Smooth muscle cell (in vitro differentiated cells): ENCODE results near the gene ANKRD34A. TPM values are rescaled to one million over a fixed set of nuclear protein-coding genes. Genes with fewer than 3 reads are reported as not detected.
"Not testable (repeated sequence)": the region's sequence is repeated elsewhere in the genome, so short reads cannot be mapped to it uniquely, and the experiment has no call there.

Source experiments
- DNase-seq: peaks from one replicate; lab custom pipeline; 2025; ENCODE audit not compliant: unreplicated experiment; lab: John Stamatoyannopoulos, UW
- H2AFZ ChIP-seq: fragments of 200-600 bp; sonication (generic); 2 replicates; pipeline ENCODE4 v1.6.0; 2016; ENCODE audit warnings: antibody characterized with exemption, low read depth, mild to moderate bottlenecking
- H3F3A ChIP-seq: fragments of 200-600 bp; sonication (generic); 2 replicates; pipeline ENCODE4 v1.6.0; 2017; ENCODE audit warnings: antibody characterized with exemption, low read depth
- H3K27ac ChIP-seq: fragments of 200-600 bp; sonication (generic); 2 replicates; pipeline ENCODE4 v1.5.1; 2016; ENCODE audit warnings: low read depth, mild to moderate bottlenecking
- H3K27me3 ChIP-seq: fragments of 200-600 bp; sonication (generic); 2 replicates; pipeline ENCODE4 v1.6.1; 2016; ENCODE audit warnings: low read depth, mild to moderate bottlenecking
- H3K36me3 ChIP-seq: fragments of 200-600 bp; sonication (generic); 2 replicates; pipeline ENCODE4 v1.5.1; 2016; ENCODE audit warnings: low read depth
- H3K4me1 ChIP-seq: fragments of 200-600 bp; sonication (generic); 2 replicates; pipeline ENCODE4 v1.5.1; 2016; ENCODE audit warnings: low read depth
- H3K4me2 ChIP-seq: fragments of 200-600 bp; sonication (generic); 2 replicates; pipeline ENCODE4 v1.6.0; 2016; ENCODE audit warnings: mild to moderate bottlenecking
- H3K4me3 ChIP-seq: fragments of 200-600 bp; sonication (generic); 2 replicates; pipeline ENCODE4 v1.5.1; 2016; ENCODE audit warnings: mild to moderate bottlenecking
- H3K79me2 ChIP-seq: fragments of 200-600 bp; sonication (generic); 2 replicates; pipeline ENCODE4 v1.6.0; 2016; ENCODE audit warnings: low read depth, mild to moderate bottlenecking
- H3K9ac ChIP-seq: fragments of 200-600 bp; sonication (generic); 2 replicates; pipeline ENCODE4 v1.6.0; 2016; ENCODE audit warnings: low read depth
- H3K9me3 ChIP-seq: fragments of 200-600 bp; sonication (generic); replicated peaks from 2 replicates; pipeline ENCODE4 v1.5.1; 2016; ENCODE audit warnings: low read depth
- H4K20me1 ChIP-seq: fragments of 200-600 bp; sonication (generic); 2 replicates; pipeline ENCODE4 v1.6.0; 2016; ENCODE audit warnings: low read depth
- CTCF ChIP-seq: fragments of 200-600 bp; sonication (generic); IDR thresholded peaks from 2 replicates; pipeline ENCODE4 v1.5.1; 2017; ENCODE audit warnings: borderline replicate concordance, mild to moderate bottlenecking, antibody characterized with exemption; ENCODE audit not compliant: insufficient read depth, poor library complexity, severe bottlenecking
- WGBS: methylation state at CpG from one replicate; pipeline ENCODE4 v1.1.7; 2016; ENCODE audit warnings: low lambda C conversion rate; 5-methylcytosine and 5-hydroxymethylcytosine counted together
- polyA plus RNA-seq: library from polyadenylated mRNA; unstranded; fragments of >200 nt; fragmentation: Nextera tagmentation; extraction: Ambion mirVana; gene quantifications from 2 replicates; pipeline ENCODE4 v1.2.1, GENCODE V29; 2016
- total RNA-seq: library from RNA; depleted of rRNA; stranded (reverse); fragments of >200 nt; gene quantifications from 2 replicates; pipeline ENCODE4 v1.2.3, GENCODE V29; 2014

The ANKRD34A gene
- total and polyA plus RNA-seq, 2 experiments from 2014 or later = 0.49 to 1.3 TPM

- Histone ChIP-seq H3K4me3 (no peak overlapping the region), H3K79me2 (no peaks in the 10 kb centered on the region), H4K20me1 (no peaks in the 10 kb centered on the region), H3K4me2 (no peak overlapping the region), H2AFZ (no peak overlapping the region), H3K27me3 (no peaks in the 10 kb centered on the region), H3K9ac (no peak overlapping the region), H3K36me3 (no peaks in the 10 kb centered on the region), H3K4me1 (peaks cover 8% of the 10 kb centered on the region), H3K27ac (no peak overlapping the region), H3K9me3 (no peaks in the 10 kb centered on the region), H3F3A (no peaks in the 10 kb centered on the region)
- DNase-seq = no peak
- TF ChIP-seq CTCF = no peak
Observed at GRCh38 chr1:145935708-145936107, 28.7 kb downstream of the ANKRD34A start.

- H4K20me1 ChIP-seq, H3K4me3 ChIP-seq, H3K9me3 ChIP-seq, H3K9ac ChIP-seq, H3K27me3 ChIP-seq, H3K4me2 ChIP-seq, H3K27ac ChIP-seq, H3K36me3 ChIP-seq, H2AFZ ChIP-seq, H3K79me2 ChIP-seq, DNase-seq: not testable (repeated sequence)
- 26% methylated on average over 9 of the region's 9 CpGs for WGBS
- H3F3A ChIP-seq = peaks cover 11% of the 10 kb centered on the region
- H3K4me1 ChIP-seq = peaks cover 16% of the 10 kb centered on the region
Observed at GRCh38 chr1:145932522-145933009, 31.8 kb downstream of the ANKRD34A start.

- Histone ChIP-seq H3K9me3 (no peaks in the 10 kb centered on the region), H3K36me3 (no peaks in the 10 kb centered on the region), H3K27me3 (no peaks in the 10 kb centered on the region), H3K79me2 (peaks cover 12% of the 10 kb centered on the region), H3K4me3 (peak overlapping the region; percentile 62), H3K27ac (peak overlapping the region; percentile 81), H3K9ac (peak overlapping the region; percentile 80), H3F3A (peaks cover 11% of the 10 kb centered on the region), H3K4me2 (peak overlapping the region; percentile 97), H4K20me1 (no peaks in the 10 kb centered on the region), H2AFZ (peak overlapping the region; percentile 90), H3K4me1 (peaks cover 23% of the 10 kb centered on the region)
- TF ChIP-seq CTCF = no peak
- DNase-seq = no peak
- 80% methylated on average over 20 of the region's 20 CpGs for WGBS
Observed at GRCh38 chr1:145927916-145928643, 36.3 kb downstream of the ANKRD34A start.

- H3K27me3 ChIP-seq = no peaks in the 10 kb centered on the region
- H3K79me2 ChIP-seq = peaks cover 12% of the 10 kb centered on the region
- peak within 1 kb of the TSS; percentile 97 for H3K4me2 ChIP-seq
- peak within 1 kb of the TSS; percentile 62 for H3K4me3 ChIP-seq
- no peaks in the 10 kb centered on the region for H3K36me3 ChIP-seq
- H2AFZ ChIP-seq = peak within 1 kb of the TSS; percentile 90
- H4K20me1 ChIP-seq = no peaks in the 10 kb centered on the region
- no peaks in the 10 kb centered on the region for H3K9me3 ChIP-seq
- peak within 1 kb of the TSS; percentile 80 for H3K9ac ChIP-seq
- peak; percentile 63 for DNase-seq
- TF ChIP-seq CTCF = peak; percentile 46
- H3F3A ChIP-seq = peaks cover 11% of the 10 kb centered on the region
- WGBS = under 1% methylated on average over 41 of the region's 41 CpGs
- H3K4me1 ChIP-seq = peaks cover 17% of the 10 kb centered on the region
- H3K27ac ChIP-seq = peak within 1 kb of the TSS; percentile 81
Observed at GRCh38 chr1:145927063-145927886, 37.1 kb downstream of the ANKRD34A start, which contains the start of gene RBM8A. Gene RBM8A, minus strand, starts transcription at chr1:145927484. Its CDS starts 58 bp downstream, at chr1:145927426.
